B cell (primary cell): ENCODE results near the gene TMEM132D. TPM values are rescaled to one million over a fixed set of nuclear protein-coding genes. Genes with fewer than 3 reads are reported as not detected.

Source experiments
- ATAC-seq: fragments of 200-7000 bp; cut with Tn5 transposase; one replicate; pipeline ENCODE4 v1.10.0; 2021; ENCODE audit warnings: low read depth, mild to moderate bottlenecking, moderate number of reproducible peaks, moderate library complexity
- CTCF ChIA-PET: fragments of 350-600 bp; sonication (Branson Sonifier 250); formaldehyde crosslinking; loops from one replicate; lab custom pipeline; 2021; ENCODE audit warnings: antibody characterized with exemption, inconsistent platforms; lab: Charles Lee
- POLR2A ChIA-PET: fragments of 350-600 bp; sonication (Branson Sonifier 250); formaldehyde crosslinking; loops from one replicate; lab custom pipeline; 2021; ENCODE audit warnings: antibody characterized with exemption; lab: Charles Lee
- DNase-seq: peaks from one replicate; pipeline ENCODE4 v3.0.0; 2013
- H2AFZ ChIP-seq: 2 replicates; pipeline ENCODE4 v1.6.1; 2012; ENCODE audit warnings: mild to moderate bottlenecking, low read depth, low read length; ENCODE audit not compliant: insufficient read depth, poor library complexity, severe bottlenecking
- H3K27ac ChIP-seq, 2 donors: 1 replicate in 1 of 2; 2 replicates in 1 of 2; pipeline ENCODE4 v1.5.1; 2012 to 2013; ENCODE audit warnings: low read length in 2 of 2, mild to moderate bottlenecking in 2 of 2, moderate library complexity in 1 of 2
- H3K27me3 ChIP-seq, 4 experiments: fragments of 200-600 bp in 1 of 4; sonication (generic) in 1 of 4; replicated peaks in 1 of 4; 1 replicate in 2 of 4; 2 replicates in 2 of 4; pipeline versions ENCODE4 v1.6.1 to v1.7.0; 2013 to 2016; ENCODE audit warnings: low read length in 3 of 4, mild to moderate bottlenecking in 2 of 4, mixed read lengths in 1 of 4, moderate library complexity in 1 of 4; ENCODE audit not compliant: insufficient read depth in 4 of 4, control insufficient read depth in 3 of 4; ENCODE audit errors: control extremely low read depth in 1 of 4
- H3K36me3 ChIP-seq, 2 experiments: replicated peaks in 1 of 2; 1 replicate in 1 of 2; 2 replicates in 1 of 2; pipeline versions ENCODE4 v1.6.1 to v1.7.1; 2013; ENCODE audit warnings: low read length in 1 of 2; ENCODE audit not compliant: insufficient read depth in 2 of 2, control insufficient read depth in 1 of 2; ENCODE audit errors: control extremely low read depth in 1 of 2, extremely low read depth in 1 of 2
- H3K4me1 ChIP-seq, 2 donors: fragments of 200-600 bp in 1 of 2; sonication (generic) in 1 of 2; 1 replicate in 1 of 2; 2 replicates in 1 of 2; pipeline versions ENCODE4 v1.5.1 to v1.6.1; 2013 to 2017; ENCODE audit warnings: low read length in 2 of 2; ENCODE audit not compliant: control insufficient read depth in 2 of 2, insufficient read depth in 2 of 2
- H3K4me2 ChIP-seq: replicated peaks from 2 replicates; pipeline ENCODE3; 2012; ENCODE audit warnings: mild to moderate bottlenecking, low read depth, low read length; ENCODE audit not compliant: poor library complexity, severe bottlenecking
- H3K4me3 ChIP-seq, 5 experiments: fragments of 200-600 bp in 1 of 5; sonication (generic) in 1 of 5; 1 replicate in 3 of 5; 2 replicates in 2 of 5; pipeline versions ENCODE4 v1.5.1 to v1.7.0; 2011 to 2016; ENCODE audit warnings: low read length in 4 of 5, mild to moderate bottlenecking in 4 of 5, low read depth in 2 of 5, control low read depth in 1 of 5, moderate library complexity in 1 of 5; ENCODE audit not compliant: insufficient read depth in 1 of 5; ENCODE audit errors: control extremely low read depth in 1 of 5, extremely low read depth in 1 of 5
- H3K79me2 ChIP-seq: fragments of 200-600 bp; sonication (generic); one replicate; pipeline ENCODE4 v1.6.0; 2016; ENCODE audit warnings: low read length; ENCODE audit not compliant: control insufficient read depth, insufficient read depth
- H3K9ac ChIP-seq: fragments of 200-600 bp; sonication (generic); 2 replicates; pipeline ENCODE4 v1.6.1; 2017; ENCODE audit warnings: mild to moderate bottlenecking, low read length, moderate library complexity
- H3K9me3 ChIP-seq, 3 donors: one replicate each; pipeline versions ENCODE4 v1.6.1 to v1.7.1; 2013; ENCODE audit warnings: low read length in 2 of 3; ENCODE audit not compliant: control insufficient read depth in 2 of 3, insufficient read depth in 1 of 3; ENCODE audit errors: control extremely low read depth in 1 of 3
- H4K20me1 ChIP-seq: 2 replicates; pipeline ENCODE4 v1.6.0; 2012; ENCODE audit warnings: mild to moderate bottlenecking, low read length; ENCODE audit not compliant: insufficient read depth, control insufficient read depth, poor library complexity, severe bottlenecking
- H3K27ac Mint-ChIP-seq: one replicate; pipeline ENCODE4 v1.8.0; 2021; ENCODE audit warnings: mixed read lengths
- H3K27me3 Mint-ChIP-seq: one replicate; pipeline ENCODE4 v1.8.0; 2021; ENCODE audit warnings: mixed read lengths
- H3K4me1 Mint-ChIP-seq: one replicate; pipeline ENCODE4 v1.8.0; 2021; ENCODE audit warnings: mixed read lengths
- H3K4me3 Mint-ChIP-seq: one replicate; pipeline ENCODE4 v1.8.0; 2021; ENCODE audit warnings: mixed read lengths
- H3K9me3 Mint-ChIP-seq: one replicate; pipeline ENCODE4 v1.8.0; 2022; ENCODE audit warnings: mixed read lengths; ENCODE audit not compliant: insufficient read depth
- EZH2 ChIP-seq: IDR thresholded peaks from 2 replicates; pipeline ENCODE4 v1.6.1; 2012; ENCODE audit warnings: borderline replicate concordance, low read depth, mild to moderate bottlenecking, moderate library complexity, low read length; ENCODE audit not compliant: insufficient read depth, poor library complexity, severe bottlenecking
- WGBS: methylation state at CpG from one replicate; pipeline ENCODE4 v1.1.5; 2013; ENCODE audit warnings: missing lambda C conversion rate; ENCODE audit not compliant: insufficient coverage; 5-methylcytosine and 5-hydroxymethylcytosine counted together
- intact Hi-C: fragments of 100-400 bp; cut with micrococcal nuclease; formaldehyde crosslinking; loops from one replicate; pipeline ENCODE4 v1.10.0; 2022
- polyA plus RNA-seq: library from polyadenylated mRNA; depleted of rRNA; stranded (reverse); fragments of >200 nt; gene quantifications from 2 replicates; pipeline ENCODE4 v1.2.3, GENCODE V29; 2012
- total RNA-seq, 2 donors: library from RNA; stranded (reverse); fragments of 120-200 nt in 1 of 2; gene quantifications; 1 replicate in 1 of 2; 2 replicates in 1 of 2; pipeline versions ENCODE4 v1.2.3 to v1.2.4, GENCODE V29; 2013 to 2022
- TF ChIP-seq, protein P1 (sequence below): fragments of 200-600 bp; IDR thresholded peaks from one replicate; pipeline ENCODE4 v1.8.0; 2022; ENCODE audit warnings: antibody characterized with exemption, mild to moderate bottlenecking

The TMEM132D gene
- total and polyA plus RNA-seq, 2 donors (not counting 1 experiment from before 2014, with no cell fraction given) = not detected

DNA sequence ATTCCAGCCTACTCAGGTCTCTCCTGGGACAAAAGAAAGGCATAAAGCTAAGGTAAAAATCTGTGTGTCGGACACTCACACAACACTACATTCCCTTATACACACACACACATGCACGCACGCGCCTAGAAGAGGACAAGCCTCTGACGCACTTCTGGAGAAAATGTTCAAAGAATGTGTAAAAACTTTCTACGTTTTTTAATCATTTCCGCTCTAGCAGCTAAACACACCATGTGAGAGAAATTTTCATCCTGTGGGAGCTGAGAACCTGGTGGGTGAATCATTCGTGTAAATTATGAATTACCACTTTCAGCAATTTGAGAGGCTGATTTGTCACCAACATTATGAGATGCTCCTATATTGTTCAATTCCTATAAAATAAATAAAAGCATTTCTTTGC, 494.5 kb downstream of the TMEM132D start:
- intact Hi-C loops = no loop called here
- ATAC-seq = no peak
- H4K20me1 ChIP-seq = no peaks in the 10 kb centered on the region
- no peaks in the 10 kb centered on the region for H3K4me1 ChIP-seq
- CTCF ChIA-PET = no interaction called here
- no CpG with 5 or more reads among the region's 8 CpGs for WGBS
- Mint-ChIP-seq H3K4me1 (no peaks in the 10 kb centered on the region), H3K27me3 (no peaks in the 10 kb centered on the region), H3K9me3 (no peaks in the 10 kb centered on the region), H3K27ac (no peak overlapping the region), H3K4me3 (no peak overlapping the region)
- no peak overlapping the region for H3K4me3 ChIP-seq
- POLR2A ChIA-PET = no interaction called here
- no peak overlapping the region for H3K27ac ChIP-seq
- H3K36me3 ChIP-seq = no peaks in the 10 kb centered on the region
- H3K4me2 ChIP-seq = no peak overlapping the region
- TF ChIP-seq EZH2 = no peak
- TF ChIP-seq, protein P1, sequence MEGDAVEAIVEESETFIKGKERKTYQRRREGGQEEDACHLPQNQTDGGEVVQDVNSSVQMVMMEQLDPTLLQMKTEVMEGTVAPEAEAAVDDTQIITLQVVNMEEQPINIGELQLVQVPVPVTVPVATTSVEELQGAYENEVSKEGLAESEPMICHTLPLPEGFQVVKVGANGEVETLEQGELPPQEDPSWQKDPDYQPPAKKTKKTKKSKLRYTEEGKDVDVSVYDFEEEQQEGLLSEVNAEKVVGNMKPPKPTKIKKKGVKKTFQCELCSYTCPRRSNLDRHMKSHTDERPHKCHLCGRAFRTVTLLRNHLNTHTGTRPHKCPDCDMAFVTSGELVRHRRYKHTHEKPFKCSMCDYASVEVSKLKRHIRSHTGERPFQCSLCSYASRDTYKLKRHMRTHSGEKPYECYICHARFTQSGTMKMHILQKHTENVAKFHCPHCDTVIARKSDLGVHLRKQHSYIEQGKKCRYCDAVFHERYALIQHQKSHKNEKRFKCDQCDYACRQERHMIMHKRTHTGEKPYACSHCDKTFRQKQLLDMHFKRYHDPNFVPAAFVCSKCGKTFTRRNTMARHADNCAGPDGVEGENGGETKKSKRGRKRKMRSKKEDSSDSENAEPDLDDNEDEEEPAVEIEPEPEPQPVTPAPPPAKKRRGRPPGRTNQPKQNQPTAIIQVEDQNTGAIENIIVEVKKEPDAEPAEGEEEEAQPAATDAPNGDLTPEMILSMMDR = no peak
- H3K27me3 ChIP-seq = no peaks in the 10 kb centered on the region
- no peak overlapping the region for H3K9ac ChIP-seq
- H3K9me3 ChIP-seq = peaks cover 0 to 8% (median 0%) of the 10 kb centered on the region in 3 donors
- no peaks in the 10 kb centered on the region for H3K79me2 ChIP-seq
- H2AFZ ChIP-seq = no peak overlapping the region
- DNase-seq = no peak

DNA sequence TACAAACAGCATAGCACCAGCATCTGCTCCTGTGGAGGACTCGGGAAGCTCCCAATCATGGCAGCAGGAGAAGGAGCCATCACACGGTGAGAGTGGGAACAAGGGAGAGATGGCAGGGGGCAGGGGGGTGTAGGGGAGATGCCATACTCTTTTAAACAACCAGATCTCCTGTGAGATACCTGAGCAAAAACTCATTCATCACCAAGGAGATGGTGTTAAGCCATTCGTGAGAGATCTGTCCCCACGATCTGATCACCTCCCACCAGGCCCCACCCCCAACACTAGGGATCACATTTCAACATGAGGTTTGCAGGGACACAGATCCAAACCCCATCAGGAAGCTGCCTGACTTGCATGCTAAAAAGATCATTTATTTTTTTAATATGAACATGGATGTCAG, 499.3 kb downstream of the TMEM132D start:
- H3K27me3 ChIP-seq = no peaks in the 10 kb centered on the region
- WGBS = 77% methylated on average over 3 of the region's 4 CpGs
- no peaks in the 10 kb centered on the region for H3K79me2 ChIP-seq

More for the DNA sequence above, 499.3 kb downstream of the TMEM132D start:
- CTCF ChIA-PET = no interaction called here
- Histone ChIP-seq H3K4me3 (no peak overlapping the region), H3K4me2 (no peak overlapping the region), H2AFZ (no peak overlapping the region), H3K9me3 (peaks cover 0 to 8% (median 0%) of the 10 kb centered on the region in 3 donors), H3K27ac (no peak overlapping the region), H3K9ac (no peak overlapping the region), H4K20me1 (no peaks in the 10 kb centered on the region), H3K36me3 (no peaks in the 10 kb centered on the region), H3K4me1 (no peaks in the 10 kb centered on the region)
- TF ChIP-seq EZH2 = no peak
- TF ChIP-seq, protein P1 = no peak
- Mint-ChIP-seq H3K27me3 (no peaks in the 10 kb centered on the region), H3K9me3 (peaks cover 3% of the 10 kb centered on the region), H3K27ac (no peak overlapping the region), H3K4me3 (no peak overlapping the region), H3K4me1 (no peaks in the 10 kb centered on the region)
- DNase-seq = no peak
- POLR2A ChIA-PET = no interaction called here
- no peak for ATAC-seq
- intact Hi-C loops = no loop called here
